T-helper 2 cell (primary cell): ENCODE measurements around the gene PPP4R3C.
A peak's percentile ranks its signal among the peaks of the same experiment; 100 is the strongest.
"Not testable (repeated sequence)": the region's sequence is repeated elsewhere in the genome, so short reads cannot be mapped to it uniquely, and the experiment has no call there.

Experiments
- DNase-seq, 5 experiments: peaks; one replicate each; pipeline versions ENCODE4 v3.0.0 to v3.0.0-alpha.2; 2012 to 2022
- total RNA-seq, 2 donors: gene quantifications; one replicate each; lab custom pipeline; 2026; lab: John Stamatoyannopoulos, UW

Gene PPP4R3C
- 0 reads per million in 2 donors for total RNA-seq

DNA sequence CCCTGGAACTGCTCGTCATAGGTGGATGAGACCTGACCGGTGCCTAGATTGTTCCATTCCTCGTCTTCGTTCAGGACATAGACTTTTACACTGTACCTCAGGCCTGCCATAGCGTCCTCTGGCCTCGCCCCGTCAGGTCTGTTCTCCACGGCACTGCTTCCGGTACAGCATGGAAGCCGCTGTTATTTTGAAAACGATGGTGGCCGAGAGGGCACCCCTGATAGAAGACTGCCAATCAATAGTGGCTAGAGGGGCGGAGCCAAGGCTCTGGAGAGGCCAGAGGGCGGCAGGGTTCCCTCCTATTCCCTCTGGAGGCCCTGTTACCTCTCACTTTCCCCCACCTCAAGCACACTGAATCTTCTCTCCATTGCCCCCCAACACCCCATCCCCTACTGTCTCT lies at the start of gene PPP4R3C:
Gene PPP4R3C (minus strand): TSS at position 155 of the 400 bp plus-strand sequence. CDS start 45 bp downstream, at position 110.
- DNase-seq, result no peak

DNA sequence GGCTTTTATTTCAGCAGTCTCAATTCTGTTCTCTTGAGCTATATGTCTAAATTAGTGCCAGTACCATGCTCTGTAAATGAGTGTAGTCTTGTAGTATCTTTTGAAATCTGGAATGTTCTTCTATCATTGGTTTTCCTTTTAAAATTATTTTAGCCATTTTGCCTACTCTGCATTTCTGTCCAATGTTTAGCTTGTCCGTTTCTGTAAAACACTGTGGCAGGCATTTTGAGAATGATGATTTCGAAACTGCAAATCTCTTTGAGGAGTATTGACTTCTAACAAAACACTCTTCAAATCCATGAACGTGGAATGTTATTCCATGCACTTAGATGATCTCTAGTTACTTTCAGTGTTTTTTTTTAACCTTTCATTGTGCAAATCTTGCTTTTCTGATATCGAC lies 28.3 kb upstream of the PPP4R3C start:
- no peak for DNase-seq

DNA sequence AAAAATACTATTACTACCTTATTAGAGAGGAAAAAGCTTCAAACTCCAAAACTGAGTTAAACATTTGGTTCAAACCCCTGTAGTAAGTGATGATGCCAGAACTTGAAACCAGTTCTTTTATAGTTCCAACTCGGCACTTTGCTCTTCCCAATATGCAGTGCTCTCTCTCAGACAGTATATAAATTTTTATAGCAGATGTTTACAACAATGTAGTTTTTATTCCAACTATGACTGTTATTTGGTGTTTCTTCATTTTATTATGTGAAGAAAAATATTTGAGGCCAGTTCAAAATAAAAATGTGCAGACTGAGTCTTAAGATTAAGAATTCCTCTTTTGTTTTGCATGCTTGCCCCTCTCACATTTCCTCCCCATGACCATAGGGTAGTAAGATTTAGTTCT lies 2.9 kb upstream of the PPP4R3C start:
- DNase-seq, result no peak

DNA sequence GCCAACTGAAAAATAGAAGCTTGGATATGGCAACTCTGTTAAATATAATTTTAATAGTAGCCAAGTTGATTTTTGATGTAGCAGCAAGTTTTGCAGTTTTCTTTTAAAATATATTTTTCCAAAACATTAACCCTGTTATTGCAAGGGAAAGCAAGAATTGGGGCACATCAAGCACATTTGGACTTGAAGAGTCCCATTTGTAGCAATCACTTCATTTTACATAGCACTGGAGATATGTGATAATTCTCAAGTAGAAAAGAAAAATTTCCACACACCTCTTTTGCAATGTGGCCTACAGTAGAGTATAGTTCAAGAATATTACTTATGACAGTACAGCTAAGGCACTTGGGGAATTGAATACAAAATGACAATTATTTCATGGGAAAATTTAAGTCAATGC lies 1.9 kb upstream of the PPP4R3C start:
- DNase-seq, result no peak

DNA sequence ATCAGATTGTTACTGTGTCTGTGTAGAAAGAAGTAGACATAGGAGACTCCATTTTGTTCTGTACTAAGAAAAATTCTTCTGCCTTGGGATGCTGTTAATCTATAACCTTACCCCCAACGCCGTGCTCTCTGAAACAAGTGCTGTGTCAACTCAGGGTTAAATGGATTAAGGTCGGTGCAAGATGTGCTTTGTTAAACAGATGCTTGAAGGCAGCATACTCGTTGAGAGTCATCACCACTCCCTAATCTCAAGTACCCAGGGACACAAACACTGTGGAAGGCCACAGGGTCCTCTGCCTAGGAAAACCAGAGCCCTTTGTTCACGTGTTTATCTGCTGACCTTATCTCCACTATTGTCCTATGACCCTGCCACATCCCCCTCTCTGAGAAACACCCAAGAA lies 4.0 kb downstream of the PPP4R3C start:
- DNase-seq, result not testable (repeated sequence)

DNA sequence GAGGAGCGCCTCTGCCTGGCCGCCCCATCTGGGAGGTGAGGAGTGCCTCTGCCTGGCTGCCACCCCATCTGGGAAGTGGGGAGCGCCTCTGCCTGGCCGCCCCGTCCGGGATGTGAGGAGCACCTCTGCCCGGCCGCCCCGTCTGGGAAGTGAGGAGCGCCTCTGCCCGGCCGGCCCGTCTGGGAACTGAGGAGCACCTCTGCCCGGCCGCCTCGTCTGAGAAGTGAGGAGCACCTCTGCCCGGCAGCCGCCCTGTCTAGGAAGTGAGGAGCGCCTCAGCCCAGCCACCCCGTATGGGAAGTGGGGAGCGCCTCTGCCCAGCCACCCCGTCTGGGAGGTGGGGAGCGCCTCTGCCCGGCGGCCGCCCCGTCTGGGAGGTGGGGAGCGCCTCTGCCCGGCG lies 4.6 kb downstream of the PPP4R3C start:
- not testable (repeated sequence) for DNase-seq

DNA sequence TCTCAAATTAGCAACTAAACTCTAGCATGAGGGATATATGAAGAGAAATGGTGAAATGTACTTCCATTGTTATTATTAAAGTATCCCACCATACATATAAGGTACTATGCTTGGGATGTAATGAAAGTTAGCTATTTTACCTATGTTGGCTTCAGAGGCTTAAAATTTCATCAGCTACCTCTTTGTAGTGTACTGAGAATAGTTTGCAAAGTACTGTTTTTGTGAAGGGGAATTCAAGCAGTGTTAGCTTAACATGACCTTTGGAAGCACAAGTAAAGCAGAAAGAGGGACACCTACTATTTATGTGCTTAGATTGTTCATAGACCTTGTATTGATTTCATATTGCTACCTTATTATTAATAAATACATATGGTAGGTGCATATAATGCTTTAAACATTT lies 11.8 kb downstream of the PPP4R3C start:
- DNase-seq, result no peak

DNA sequence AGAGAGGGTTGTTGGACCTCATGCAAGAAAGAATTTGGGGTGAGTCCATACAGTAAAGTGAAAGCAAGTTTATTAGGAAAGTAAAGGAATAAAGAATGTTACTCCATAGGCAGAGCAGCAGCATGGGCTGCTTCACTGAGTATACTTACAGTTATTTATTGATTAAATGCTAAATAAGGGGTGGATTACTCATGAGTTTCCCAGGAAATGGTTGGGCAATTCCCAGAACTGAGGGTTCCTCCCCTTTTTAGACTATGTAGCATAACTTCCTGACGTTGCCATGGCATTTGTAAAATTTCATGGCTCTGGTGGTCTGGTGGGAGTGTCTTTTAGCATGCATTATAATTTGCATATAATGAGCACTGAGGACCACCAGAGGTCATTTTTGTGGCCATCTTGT lies 16.7 kb downstream of the PPP4R3C start:
- DNase-seq, result no peak

DNA sequence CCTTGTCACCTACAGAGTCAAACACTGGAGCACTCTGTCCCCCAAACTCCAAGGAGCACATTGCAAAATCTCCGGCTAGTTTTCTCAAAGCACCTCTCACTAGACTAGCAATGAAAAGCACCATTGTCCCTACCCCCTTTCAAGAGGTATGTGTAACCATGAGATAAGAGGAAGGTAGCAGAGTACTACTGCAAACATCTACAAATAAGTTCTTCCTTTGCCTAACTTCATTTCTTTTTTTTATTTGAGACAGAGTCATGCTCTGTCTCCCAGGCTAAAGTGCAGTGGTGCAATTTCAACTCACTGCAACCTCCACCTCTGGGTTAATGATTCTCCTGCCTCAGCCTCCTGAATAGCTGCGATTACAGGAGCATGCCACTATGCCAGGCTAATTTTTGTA lies 17.7 kb downstream of the PPP4R3C start:
- DNase-seq, result no peak

DNA sequence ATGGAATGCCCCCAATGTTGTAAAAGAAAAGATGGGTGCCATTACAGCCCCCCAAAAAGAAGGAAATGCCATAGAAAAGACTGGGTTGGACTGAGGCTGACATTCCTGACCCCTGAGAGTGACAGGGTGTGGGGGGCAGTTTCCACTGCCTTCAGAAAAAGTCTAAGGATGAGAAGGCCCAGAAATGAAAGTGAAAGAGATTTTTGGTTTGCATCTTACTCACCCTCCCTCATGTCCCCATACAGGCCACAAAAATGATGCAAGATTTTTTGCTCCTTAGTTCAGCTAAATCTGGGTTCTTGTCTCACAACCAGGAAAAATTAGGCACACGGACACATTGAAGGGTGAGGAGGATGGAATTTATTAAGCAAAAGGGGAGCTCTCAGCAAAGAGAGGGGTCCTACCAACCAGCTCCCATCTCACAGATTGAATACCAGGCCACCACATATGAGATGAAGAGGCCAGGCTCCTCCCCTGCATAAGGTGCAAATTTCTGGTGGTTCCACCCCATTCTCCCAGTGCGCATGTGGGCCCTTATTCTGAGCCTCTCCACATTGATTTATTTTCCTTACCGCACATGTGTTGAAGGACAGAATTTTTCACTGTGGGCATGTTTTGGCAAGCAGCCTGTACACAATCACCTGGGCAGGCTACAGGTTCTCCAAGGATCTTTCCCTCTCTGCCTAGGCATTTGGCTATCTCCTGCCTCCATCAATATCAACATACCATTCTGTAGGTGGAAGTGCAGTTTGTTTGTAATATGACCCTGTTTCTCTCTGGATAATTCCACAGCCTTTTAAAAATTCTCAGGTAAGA lies 18.8 kb downstream of the PPP4R3C start:
- peak in 1 of 5 experiments; percentile 29 for DNase-seq

DNA sequence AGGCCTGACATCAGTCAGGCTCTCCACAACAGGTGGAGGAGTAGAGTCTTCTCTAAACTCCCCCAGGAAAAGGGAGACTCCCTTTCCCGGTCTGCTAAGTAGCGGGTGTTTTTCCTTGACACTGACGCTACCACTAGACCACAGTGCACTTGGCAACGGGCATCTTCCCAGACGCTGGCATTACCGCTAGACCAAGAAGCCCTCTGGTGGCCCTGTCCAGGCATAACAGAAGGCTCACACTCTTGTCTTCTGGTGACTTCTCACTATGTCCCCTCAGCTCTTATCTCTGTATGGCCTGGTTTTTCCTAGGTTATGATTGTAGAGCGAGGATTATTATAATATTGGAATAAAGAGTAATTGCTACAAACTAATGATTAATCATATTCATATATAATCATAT lies 20.7 kb downstream of the PPP4R3C start:
- DNase-seq, result not testable (repeated sequence)

DNA sequence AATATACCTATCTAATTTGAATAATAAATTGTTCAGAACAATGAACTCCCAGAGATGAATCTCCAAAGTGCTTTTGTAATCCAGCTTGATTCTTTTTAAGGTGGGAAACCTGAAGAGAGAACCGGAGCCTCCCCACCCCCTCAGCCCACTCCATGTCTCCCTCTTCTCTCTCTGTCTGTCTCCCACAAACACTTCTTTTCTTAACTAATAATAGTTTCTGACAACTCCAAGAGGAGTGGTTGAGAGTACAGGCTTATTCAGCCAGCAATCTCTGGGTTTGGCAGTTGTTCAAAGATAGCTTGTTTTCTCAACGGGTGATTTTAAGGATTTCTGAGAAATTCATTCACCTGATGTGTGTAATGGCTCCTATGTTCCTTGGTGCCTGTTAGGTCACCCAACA lies 23.4 kb downstream of the PPP4R3C start:
- DNase-seq, result no peak

DNA sequence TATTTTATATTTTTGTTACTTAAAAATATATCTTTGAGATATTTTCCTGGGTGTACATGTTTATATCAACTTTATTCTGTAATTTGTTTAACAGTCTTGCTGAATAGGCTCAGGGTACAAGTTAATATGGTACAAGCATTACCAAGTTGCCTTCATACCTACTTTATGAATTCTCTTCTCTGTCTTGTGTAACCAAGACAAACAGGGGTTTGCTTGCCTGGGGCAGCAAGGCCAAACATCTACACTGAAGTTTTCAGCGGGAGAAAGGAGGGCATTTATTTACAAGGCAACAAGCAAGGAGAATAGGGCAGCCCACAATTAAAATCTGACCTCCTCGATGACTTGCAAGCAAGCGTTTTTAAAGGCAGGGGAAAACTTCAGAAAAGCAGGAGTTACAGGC lies 24.2 kb downstream of the PPP4R3C start:
- no peak for DNase-seq

DNA sequence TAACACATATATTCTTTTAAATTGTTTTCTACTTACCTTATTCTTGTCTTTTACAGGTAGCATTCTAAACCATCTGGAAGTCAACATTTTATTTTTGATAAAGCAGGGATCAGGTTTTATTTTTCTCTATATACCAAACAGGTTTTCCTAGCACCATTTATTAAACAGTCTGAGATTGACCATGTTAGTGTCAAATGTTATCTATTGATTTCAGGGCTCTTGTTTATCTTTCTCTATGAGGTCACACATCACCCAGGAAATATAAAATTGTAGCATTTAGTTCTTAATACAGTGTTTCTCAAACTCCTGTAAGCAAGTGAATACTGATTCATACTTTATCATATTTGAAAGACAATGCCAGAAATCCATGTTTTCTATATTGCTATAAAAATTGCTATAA lies 28.1 kb downstream of the PPP4R3C start:
- DNase-seq, result no peak
